B cell (primary cell): ENCODE measurements around the gene KIF1A.

ENCODE experiments used
- EZH2 ChIP-seq: IDR thresholded peaks from 2 replicates; pipeline ENCODE4 v1.6.1; 2012; ENCODE audit warnings: borderline replicate concordance, low read depth, mild to moderate bottlenecking, moderate library complexity, low read length; ENCODE audit not compliant: insufficient read depth, poor library complexity, severe bottlenecking
- TF ChIP-seq, protein P1 (sequence below): fragments of 200-600 bp; IDR thresholded peaks from one replicate; pipeline ENCODE4 v1.8.0; 2022; ENCODE audit warnings: antibody characterized with exemption, mild to moderate bottlenecking

DNA sequence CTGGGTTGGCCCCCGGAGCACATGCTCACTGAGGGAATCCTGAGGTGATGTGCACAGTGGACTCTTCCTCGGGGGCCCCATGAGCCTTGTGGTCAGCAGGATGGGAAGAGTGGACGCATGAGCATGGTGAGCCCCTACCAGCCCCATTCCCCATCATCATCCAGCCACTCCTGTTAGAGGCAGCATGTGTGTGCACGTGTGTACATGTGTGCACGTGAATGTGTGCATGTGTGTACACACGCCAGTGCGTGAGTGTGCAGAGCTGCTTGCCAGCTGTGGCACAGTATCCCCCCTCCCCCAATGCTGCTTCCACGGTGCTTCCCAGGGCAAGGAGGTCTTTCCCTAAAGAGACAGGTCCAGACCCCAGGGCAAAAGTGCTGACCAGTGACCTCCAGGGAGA is 57.8 kb downstream of the KIF1A start:
- TF ChIP-seq, protein P1, sequence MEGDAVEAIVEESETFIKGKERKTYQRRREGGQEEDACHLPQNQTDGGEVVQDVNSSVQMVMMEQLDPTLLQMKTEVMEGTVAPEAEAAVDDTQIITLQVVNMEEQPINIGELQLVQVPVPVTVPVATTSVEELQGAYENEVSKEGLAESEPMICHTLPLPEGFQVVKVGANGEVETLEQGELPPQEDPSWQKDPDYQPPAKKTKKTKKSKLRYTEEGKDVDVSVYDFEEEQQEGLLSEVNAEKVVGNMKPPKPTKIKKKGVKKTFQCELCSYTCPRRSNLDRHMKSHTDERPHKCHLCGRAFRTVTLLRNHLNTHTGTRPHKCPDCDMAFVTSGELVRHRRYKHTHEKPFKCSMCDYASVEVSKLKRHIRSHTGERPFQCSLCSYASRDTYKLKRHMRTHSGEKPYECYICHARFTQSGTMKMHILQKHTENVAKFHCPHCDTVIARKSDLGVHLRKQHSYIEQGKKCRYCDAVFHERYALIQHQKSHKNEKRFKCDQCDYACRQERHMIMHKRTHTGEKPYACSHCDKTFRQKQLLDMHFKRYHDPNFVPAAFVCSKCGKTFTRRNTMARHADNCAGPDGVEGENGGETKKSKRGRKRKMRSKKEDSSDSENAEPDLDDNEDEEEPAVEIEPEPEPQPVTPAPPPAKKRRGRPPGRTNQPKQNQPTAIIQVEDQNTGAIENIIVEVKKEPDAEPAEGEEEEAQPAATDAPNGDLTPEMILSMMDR, result no peak
- TF ChIP-seq EZH2, result no peak
